Body of pancreas (tissue), 4 donors: ENCODE results near the gene SLC13A3. TPM values are rescaled to one million over a fixed set of nuclear protein-coding genes. Genes with fewer than 3 reads are reported as not detected.

ENCODE experiments used
- ATAC-seq: fragments of 150-250 bp; one replicate; pipeline ENCODE4 v1.9.1; 2016
- DNase-seq, 4 donors: peaks; one replicate each; pipeline ENCODE4 v3.0.0-alpha.2; 2019
- H3K27ac ChIP-seq, 4 donors: fragments of 200-600 bp; sonication (generic); 1 replicate in 3 of 4; 2 replicates in 1 of 4; pipeline versions ENCODE4 v1.5.1 to v1.6.1; 2016 to 2019; ENCODE audit warnings: mild to moderate bottlenecking in 1 of 4, mixed read lengths in 1 of 4, moderate library complexity in 1 of 4
- H3K27me3 ChIP-seq, 2 donors: fragments of 200-600 bp; sonication (generic); one replicate each; pipeline ENCODE4 v1.6.0; 2016; ENCODE audit warnings: mild to moderate bottlenecking in 1 of 2
- H3K36me3 ChIP-seq, 2 donors: fragments of 200-600 bp; sonication (generic); replicated peaks in 1 of 2; 2 replicates each; pipeline ENCODE4 v1.5.1; 2016; ENCODE audit warnings: low read depth in 2 of 2; ENCODE audit not compliant: insufficient read depth in 1 of 2
- H3K4me1 ChIP-seq: fragments of 200-600 bp; sonication (generic); one replicate; pipeline ENCODE4 v1.6.0; 2016
- H3K4me3 ChIP-seq, 2 donors: fragments of 200-600 bp; sonication (generic); 1 replicate in 1 of 2; 2 replicates in 1 of 2; pipeline ENCODE4 v1.5.1; 2016 to 2019
- H3K9me3 ChIP-seq, 3 donors: fragments of 200-600 bp; sonication (generic); 1 replicate in 2 of 3; 2 replicates in 1 of 3; pipeline ENCODE4 v1.5.1; 2016
- CTCF ChIP-seq, 7 experiments: fragments of 450-650 bp in 4 of 7; fragments of 200-600 bp in 3 of 7; sonication (generic) in 3 of 7; IDR thresholded peaks; one replicate each; pipeline ENCODE4 v1.5.1; 2016 to 2019; ENCODE audit warnings: antibody characterized with exemption in 7 of 7
- POLR2A ChIP-seq, 3 donors: fragments of 450-650 bp; IDR thresholded peaks; one replicate each; pipeline ENCODE4 v1.6.1; 2016; ENCODE audit warnings: antibody characterized with exemption in 3 of 3, mild to moderate bottlenecking in 2 of 3
- WGBS, 2 donors: methylation state at CpG; one replicate each; pipeline ENCODE4 v1.1.5; 2017; 5-methylcytosine and 5-hydroxymethylcytosine counted together
- intact Hi-C: fragments of 100-400 bp; cut with DNase I; formaldehyde crosslinking; loops from one replicate; pipeline ENCODE4 v1.15.1; 2023
- total RNA-seq, 2 donors: library from RNA; depleted of rRNA; stranded (reverse); fragments of >200 nt; gene quantifications; one replicate each; pipeline ENCODE4 v1.1.0, GENCODE V29; 2016

SLC13A3 gene
- total RNA-seq, 2 donors from 2014 or later, result 3.4 to 6.3 TPM

GRCh38 chr20:46648903-46649649, 2.2 kb downstream of the SLC13A3 start:
- Histone ChIP-seq H3K4me3 (no peak overlapping the region), H3K36me3 (no peaks in the 10 kb centered on the region), H3K27me3 (no peaks in the 10 kb centered on the region), H3K27ac (no peak overlapping the region), H3K4me1 (no peaks in the 10 kb centered on the region), H3K9me3 (no peaks in the 10 kb centered on the region)
- intact Hi-C loops, result no loop called here
- ATAC-seq, result no peak
- no peak for DNase-seq
- no peak for TF ChIP-seq POLR2A (IDR thresholded peaks at IDR 0.05)
- no peak for TF ChIP-seq CTCF (IDR thresholded peaks at IDR 0.05)
- 73 to 79% methylated on average over 8 of the region's 8 CpGs for WGBS, 2 donors

- intact Hi-C loops, result no loop called here
- no peaks in the 10 kb centered on the region for H3K4me1 ChIP-seq
- no peak overlapping the region for H3K27ac ChIP-seq
- H3K36me3 ChIP-seq, result no peaks in the 10 kb centered on the region
- H3K4me3 ChIP-seq, result no peak overlapping the region
- no peaks in the 10 kb centered on the region for H3K27me3 ChIP-seq
- DNase-seq (no peak), ATAC-seq (no peak)
- no peaks in the 10 kb centered on the region for H3K9me3 ChIP-seq
- WGBS, 2 donors, result 57 to 69% methylated on average over 4 of the region's 4 CpGs
- no peak for TF ChIP-seq CTCF (IDR thresholded peaks at IDR 0.05)
- TF ChIP-seq POLR2A (IDR thresholded peaks at IDR 0.05), result no peak
These were observed 3.8 kb downstream of the SLC13A3 start for GRCh38 chr20:46647469-46647868.

GRCh38 chr20:46646659-46647380, 4.4 kb downstream of the SLC13A3 start:
- WGBS, 2 donors, result 83 to 100% methylated on average over 3 of the region's 3 CpGs
- H3K4me1 ChIP-seq, result no peaks in the 10 kb centered on the region
- H3K27me3 ChIP-seq, result no peaks in the 10 kb centered on the region
- H3K9me3 ChIP-seq, result no peaks in the 10 kb centered on the region
- H3K36me3 ChIP-seq, result no peaks in the 10 kb centered on the region
- no peak overlapping the region for H3K27ac ChIP-seq
- H3K4me3 ChIP-seq, result no peak overlapping the region
- ATAC-seq (no peak), DNase-seq (no peak)
- intact Hi-C loops, result no loop called here
- TF ChIP-seq CTCF (IDR thresholded peaks at IDR 0.05), result no peak
- TF ChIP-seq POLR2A (IDR thresholded peaks at IDR 0.05), result no peak

- H3K27me3 ChIP-seq, result no peaks in the 10 kb centered on the region
- H3K4me1 ChIP-seq, result no peaks in the 10 kb centered on the region
- ATAC-seq (no peak), DNase-seq (no peak)
- no peak overlapping the region for H3K27ac ChIP-seq
- TF ChIP-seq CTCF (IDR thresholded peaks at IDR 0.05), result no peak
- TF ChIP-seq POLR2A (IDR thresholded peaks at IDR 0.05), result no peak
- H3K9me3 ChIP-seq, result no peaks in the 10 kb centered on the region
- intact Hi-C loops, result no loop called here
- no peaks in the 10 kb centered on the region for H3K36me3 ChIP-seq
- no peak overlapping the region for H3K4me3 ChIP-seq
- WGBS, 2 donors, result 70 to 79% methylated on average over 4 of the region's 4 CpGs
These were observed 5.1 kb downstream of the SLC13A3 start for GRCh38 chr20:46646122-46646521.
